RKO (cell line): ENCODE results near the gene CFAP97D1.
A peak's percentile ranks its signal among the peaks of the same experiment; 100 is the strongest.

Experiments
- DNase-seq: peaks from one replicate; pipeline ENCODE4 v3.0.0-alpha.2; 2016; ENCODE audit warnings: low spot score

CFAP97D1 gene

DNA sequence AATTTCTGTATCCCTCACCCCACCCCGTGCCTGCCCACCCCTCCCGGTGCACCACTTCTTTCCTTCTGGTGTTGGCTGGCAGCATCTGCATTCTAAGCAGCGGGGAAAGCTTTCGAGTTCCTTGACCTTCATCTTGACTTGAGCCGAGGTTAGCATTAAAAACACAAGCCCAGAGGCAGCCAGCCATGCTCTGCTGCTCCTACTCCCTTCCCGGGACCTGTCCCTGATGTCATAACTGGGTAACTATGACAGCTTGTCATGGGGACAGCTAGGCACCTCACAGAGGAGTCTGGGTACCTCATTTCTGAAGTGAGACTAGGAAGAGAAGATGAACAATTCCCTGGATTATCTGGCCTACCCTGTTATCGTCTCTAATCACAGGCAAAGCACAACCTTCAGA, at the start of gene CFAP97D1:
CFAP97D1 (plus strand) TSS at position 301 of the 400 bp plus-strand sequence; CDS start at position 329, 28 bp downstream.
- DNase-seq = no peak

GRCh38 chr17:43732958-43733357, 47.3 kb upstream of the CFAP97D1 start:
- DNase-seq = peak; percentile 29

GRCh38 chr17:43733956-43734355, 46.3 kb upstream of the CFAP97D1 start:
- no peak for DNase-seq

DNA sequence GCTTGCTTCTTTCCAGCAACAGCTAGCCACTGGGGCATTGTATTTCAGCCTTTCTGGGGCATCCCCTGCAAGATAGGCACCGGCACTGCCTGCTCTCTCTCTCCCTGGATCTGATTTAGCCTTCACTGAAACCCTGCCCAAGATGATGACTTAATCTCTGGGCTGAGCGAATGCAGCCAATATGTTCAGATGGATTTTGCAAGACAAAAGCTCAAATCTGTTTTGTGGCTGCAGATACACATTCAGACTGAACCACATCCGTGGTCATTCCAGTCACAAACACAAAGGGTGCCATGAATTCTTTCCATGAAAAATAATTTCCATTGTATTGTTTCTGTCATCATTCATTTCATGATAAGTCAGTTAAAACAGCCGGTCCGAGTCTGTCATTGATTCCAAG, 45.9 kb upstream of the CFAP97D1 start:
- no peak for DNase-seq

DNA sequence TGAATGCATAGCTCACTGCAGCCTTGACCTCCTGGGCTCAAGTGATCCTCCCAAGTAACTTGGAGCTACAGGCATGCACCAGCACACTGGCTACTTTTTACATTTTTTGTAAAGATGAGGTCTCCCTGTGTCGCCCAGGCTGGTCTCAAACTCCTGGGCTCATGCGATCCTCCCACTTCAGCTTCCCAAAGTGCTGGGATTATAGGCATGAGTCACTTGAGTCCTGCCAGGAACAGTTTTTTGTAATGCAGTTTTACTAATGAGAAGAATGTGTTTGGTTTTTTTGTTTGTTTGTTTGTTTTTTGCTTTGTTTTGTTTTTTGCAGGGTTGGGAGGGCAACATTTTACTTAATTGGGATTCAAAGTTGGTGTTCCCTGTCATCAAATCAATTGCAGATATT, 43.8 kb upstream of the CFAP97D1 start:
- no peak for DNase-seq

DNA sequence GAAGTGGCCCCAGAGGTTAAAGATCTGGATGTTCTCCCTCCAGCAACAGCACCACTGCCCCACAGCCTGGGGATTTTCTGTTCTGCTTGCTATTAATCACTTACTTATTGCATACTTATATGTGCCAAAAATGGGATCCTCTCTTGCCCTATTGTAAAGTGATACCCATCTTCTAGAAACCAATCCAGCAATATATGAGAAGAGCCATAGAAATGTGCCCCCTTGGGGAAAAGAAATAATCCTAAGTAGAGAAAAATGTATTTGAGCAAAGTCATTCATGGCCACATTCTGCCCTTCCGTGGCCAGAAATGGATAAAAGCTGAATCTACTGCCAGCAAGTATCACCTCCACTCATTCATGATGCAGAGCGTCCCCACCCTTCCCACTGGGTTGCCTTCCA, 42.5 kb upstream of the CFAP97D1 start:
- DNase-seq = no peak

DNA sequence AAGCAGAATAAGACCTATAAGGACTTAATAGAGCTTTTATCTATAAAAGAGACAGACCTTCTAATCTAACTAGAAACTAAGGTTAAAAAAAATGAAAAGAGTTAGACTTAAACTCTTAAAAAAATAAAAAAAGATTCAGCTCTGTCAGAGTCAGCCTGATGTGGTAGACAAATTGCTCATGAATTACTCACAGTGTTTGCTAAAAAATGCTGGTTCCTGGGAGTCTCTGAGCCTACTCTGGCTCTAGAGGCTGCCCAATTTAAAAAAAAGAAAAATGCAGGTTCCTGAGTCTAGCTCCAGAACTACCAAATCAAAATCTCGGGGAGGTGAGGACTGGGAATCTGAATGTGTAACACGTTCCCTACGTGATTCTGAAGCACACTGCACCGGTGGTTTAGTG, 39.7 kb upstream of the CFAP97D1 start:
- peak; percentile 25 for DNase-seq

GRCh38 chr17:43741636-43742035, 38.6 kb upstream of the CFAP97D1 start:
- DNase-seq = no peak

DNA sequence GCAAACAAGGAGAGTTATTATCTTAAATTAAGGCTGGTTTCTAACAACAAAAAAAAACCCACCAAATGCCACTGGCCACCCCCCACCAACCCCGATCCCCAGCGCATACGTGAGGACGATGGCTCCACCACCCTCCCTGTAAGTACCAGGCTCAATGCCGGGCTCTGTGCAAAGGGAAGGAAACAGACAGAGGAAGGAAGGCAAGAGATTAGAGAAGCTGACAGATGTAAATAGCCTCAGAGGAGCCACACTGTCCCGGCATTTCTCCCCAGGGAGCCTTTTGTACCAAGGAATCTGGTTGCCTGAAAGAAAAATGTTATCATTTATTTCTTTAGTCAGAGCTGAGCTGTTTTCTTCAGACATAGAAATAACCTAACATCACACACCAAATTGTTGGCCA, 34.7 kb upstream of the CFAP97D1 start:
- no peak for DNase-seq

DNA sequence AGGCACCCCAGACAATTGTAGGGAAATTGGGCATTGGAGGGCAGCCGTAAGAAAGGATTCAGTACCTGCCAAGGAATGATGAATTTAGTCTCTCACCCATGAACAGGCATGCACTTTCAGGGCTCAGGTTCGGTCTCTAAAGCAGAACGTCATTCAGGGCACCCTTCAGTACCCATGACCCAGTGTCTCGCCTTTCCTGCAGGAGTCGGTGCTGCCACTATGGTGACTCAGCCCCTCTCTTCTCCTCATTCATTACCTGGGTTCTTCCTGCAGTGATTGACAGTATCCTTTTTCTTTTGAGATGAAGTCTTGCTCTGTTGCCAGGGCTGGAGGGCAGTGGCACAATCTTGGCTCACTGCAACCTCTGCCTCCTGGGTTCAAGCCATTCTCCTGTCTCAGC, 30.1 kb upstream of the CFAP97D1 start:
- DNase-seq = no peak

GRCh38 chr17:43753493-43754129, 26.6 kb upstream of the CFAP97D1 start:
- DNase-seq = peak; percentile 37

DNA sequence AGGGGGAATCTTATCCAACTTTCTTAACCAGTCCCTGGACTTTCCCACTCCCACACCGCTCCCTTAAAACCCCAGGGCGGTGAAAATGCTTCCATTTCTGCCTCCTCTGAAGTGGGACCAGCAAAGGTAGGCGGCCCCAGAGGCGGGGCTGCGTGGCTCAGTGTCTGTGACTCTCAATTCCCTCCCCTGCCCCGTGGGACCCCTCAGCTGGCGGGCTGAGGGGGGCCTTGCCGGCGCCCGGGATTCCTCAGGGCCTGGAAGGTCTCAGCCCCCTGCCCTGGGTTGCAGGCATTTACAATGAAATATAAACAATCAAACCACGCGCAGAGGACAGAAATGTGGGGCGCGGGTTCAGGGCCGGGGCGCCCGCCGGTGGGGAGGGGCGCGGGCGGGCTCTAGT, 25.3 kb upstream of the CFAP97D1 start:
- DNase-seq = no peak

DNA sequence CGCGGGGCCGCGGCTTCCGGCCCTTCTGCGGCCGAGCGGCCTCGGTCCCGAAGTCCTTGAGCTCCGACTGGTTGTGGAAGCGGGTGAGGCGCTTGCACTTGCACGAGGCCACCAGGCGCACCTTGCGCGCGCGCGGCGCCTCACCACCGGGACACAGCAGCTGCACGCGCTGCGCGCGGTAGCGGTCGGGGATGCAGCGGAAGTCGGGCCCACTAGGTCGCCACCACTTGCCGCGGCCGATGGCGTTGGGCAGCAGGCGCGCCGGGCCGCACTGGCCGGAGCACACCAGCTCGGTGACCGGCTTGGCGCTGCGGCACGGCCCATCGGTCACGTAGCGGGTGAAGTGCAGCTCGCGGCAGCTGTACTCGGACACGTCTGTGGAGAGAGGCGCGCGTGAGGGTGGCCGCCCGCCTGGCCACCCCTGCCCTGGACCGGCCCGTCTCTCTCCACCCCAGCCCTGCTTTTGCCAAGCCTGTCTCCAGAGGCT, 24.8 kb upstream of the CFAP97D1 start:
- DNase-seq = no peak

DNA sequence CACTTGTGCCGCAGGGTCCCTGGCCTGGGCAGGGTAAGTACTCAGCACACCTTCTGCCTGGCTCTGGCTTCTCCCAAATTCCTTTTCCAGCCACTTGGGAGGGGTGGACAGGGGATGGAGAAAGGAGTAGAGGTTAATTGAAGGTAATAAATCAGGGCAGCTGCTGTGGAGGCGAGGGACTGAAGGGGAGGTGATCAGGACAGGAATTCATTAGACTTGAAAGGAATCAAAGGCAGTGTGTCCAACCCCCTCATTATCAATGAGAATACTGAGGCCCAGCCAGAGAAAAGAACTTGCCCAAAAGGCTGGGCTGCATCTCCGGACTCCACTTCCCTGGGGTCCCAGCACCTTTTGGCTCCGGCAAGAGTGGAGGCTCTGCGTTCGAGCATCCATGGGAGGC, 24.0 kb upstream of the CFAP97D1 start:
- no peak for DNase-seq

GRCh38 chr17:43757171-43757660, 23.0 kb upstream of the CFAP97D1 start:
- no peak for DNase-seq

DNA sequence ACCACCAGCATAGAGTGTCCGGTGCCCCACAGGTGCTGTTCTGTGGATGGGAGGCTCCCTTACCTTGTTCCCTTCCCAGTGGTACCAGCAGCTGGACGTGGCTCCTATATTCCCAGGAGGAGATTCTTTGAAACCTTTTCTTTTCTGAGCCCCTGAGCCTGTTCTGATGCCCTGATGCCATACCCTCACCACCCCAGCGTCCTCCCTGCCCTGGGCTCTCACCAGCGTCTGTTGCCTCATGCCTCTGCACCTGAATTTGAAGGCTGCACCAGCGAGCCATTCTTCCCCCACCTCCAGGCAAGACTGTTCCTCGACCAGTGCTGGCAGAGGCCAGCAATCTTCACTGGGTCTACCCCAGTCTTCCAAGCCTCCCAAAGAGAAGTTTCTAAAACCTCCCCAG, 22.1 kb upstream of the CFAP97D1 start:
- DNase-seq = no peak

GRCh38 chr17:43758497-43759174, 21.6 kb upstream of the CFAP97D1 start, which contains the start of gene SOST:
SOST (minus strand) TSS chr17:43758791; CDS start chr17:43758741, 50 bp downstream.
- no peak for DNase-seq

- DNase-seq = no peak
Measured at GRCh38 chr17:43759836-43760235, 20.4 kb upstream of the CFAP97D1 start.

DNA sequence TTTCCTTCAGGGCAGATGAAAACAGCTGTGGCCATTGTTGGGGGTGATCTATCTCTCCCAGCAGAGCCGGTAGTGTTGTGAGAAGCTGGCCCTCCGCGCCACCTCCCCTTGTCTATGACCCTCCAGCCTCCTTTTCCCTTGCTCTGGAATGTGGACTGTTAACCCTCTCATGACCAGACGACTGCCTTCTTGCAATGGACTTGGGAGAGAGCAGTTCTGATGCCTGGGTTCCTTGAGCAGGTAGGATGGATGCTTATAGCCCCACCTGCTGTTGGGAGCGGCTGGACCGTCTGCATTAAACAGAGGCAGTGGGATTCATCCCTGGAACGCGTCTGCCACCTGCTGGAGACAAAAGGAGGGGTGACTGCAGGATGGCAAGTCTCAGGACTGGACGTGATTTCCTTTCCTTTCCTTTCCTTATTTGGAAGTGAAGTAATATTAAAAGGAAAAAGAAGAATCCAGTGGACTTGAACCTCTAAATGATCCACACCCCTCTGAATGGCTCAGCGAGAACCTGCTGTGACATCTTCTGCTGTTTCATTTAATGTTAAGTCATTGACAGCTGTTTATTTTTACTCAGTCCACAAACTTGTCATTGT, 19.9 kb upstream of the CFAP97D1 start:
- peak; percentile 90 for DNase-seq

GRCh38 chr17:43766413-43767052, 13.7 kb upstream of the CFAP97D1 start:
- DNase-seq = peak; percentile 54

DNA sequence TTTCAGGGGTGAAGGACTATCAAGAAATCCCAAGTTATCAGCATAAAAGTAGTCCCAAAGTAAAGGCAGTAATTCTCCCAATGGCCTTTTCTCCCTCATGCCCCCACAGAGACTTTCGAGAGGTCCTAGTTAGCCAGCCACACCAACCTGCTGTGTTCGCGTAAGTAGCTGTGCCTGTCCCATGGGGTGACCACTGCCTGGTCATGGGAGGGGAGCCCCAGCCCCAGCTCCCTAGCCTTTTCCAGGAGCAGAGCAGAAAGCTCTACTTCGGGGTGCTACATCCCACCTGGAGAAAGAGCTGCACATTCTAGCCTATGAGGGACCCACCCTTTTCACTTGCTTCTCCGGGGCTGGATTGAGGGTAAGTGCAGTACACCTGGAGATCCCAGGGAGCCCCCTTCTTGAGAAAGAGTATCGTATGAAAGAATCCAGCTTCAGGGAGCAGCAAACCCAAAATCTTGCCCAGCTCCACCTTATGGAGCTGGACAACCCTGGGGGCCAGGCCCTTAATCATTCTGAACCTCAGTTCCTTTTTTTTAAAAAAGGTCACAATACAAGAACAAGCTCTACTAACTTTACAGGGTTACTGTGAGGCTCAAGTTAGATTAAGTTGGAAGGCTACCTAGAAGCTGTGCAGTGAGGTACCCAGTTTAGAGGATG, 13.1 kb upstream of the CFAP97D1 start:
- DNase-seq = no peak

DNA sequence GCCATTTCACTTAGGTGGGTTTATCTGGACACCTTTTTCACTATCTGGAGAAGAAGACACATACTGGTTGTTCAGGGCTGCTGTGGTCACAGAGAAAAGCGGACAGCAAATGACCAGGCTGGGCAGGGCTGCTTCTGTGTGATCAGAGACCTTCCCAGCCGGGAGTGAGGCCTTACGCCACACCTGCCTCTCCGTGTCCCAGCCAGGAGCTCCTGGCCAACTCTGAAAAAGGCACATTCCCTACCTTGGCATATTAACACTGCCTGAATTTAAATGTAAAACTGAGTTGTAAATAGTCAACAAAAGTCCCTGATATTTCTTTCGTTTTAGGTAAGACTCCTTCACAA, 12.5 kb upstream of the CFAP97D1 start:
- no peak for DNase-seq
